Activated T-helper 1 cell treated with anti-CD3 and anti-CD28 coated beads, Interleukin-12 subunit alpha, Interleukin-12 subunit beta, Interleukin-2, Interleukin-4 antibody, amounts not matched to agents 30 ng/mL and 10 ng/mL and 1 ng/mL, durations not matched to agents 14 hours and 24 hours and 36 hours (primary cell): ENCODE results near the gene MIB2. TPM values are rescaled to one million over a fixed set of nuclear protein-coding genes. Genes with fewer than 3 reads are reported as not detected.
"Not testable (repeated sequence)": the region's sequence is repeated elsewhere in the genome, so short reads cannot be mapped to it uniquely, and the experiment has no call there.

Experiments used
- DNase-seq: peaks from one replicate; pipeline ENCODE4 v3.0.0; 2021; ENCODE audit warnings: low spot score
- H3K27ac Mint-ChIP-seq: one replicate; pipeline ENCODE4 v1.8.0; 2021; ENCODE audit warnings: mild to moderate bottlenecking, mixed read lengths
- H3K27me3 Mint-ChIP-seq: one replicate; pipeline ENCODE4 v1.8.0; 2022; ENCODE audit warnings: mild to moderate bottlenecking, moderate library complexity, mixed read lengths; ENCODE audit not compliant: insufficient read depth
- H3K36me3 Mint-ChIP-seq: one replicate; pipeline ENCODE4 v1.8.0; 2021; ENCODE audit warnings: low read depth, mixed read lengths
- H3K4me1 Mint-ChIP-seq: one replicate; pipeline ENCODE4 v1.8.0; 2021; ENCODE audit warnings: low read depth, mixed read lengths
- H3K4me3 Mint-ChIP-seq: one replicate; pipeline ENCODE4 v1.8.0; 2021; ENCODE audit warnings: mild to moderate bottlenecking, moderate library complexity, mixed read lengths
- H3K9me3 Mint-ChIP-seq: one replicate; pipeline ENCODE4 v1.8.0; 2021; ENCODE audit warnings: mixed read lengths
- intact Hi-C: fragments of 100-400 bp; cut with micrococcal nuclease; formaldehyde crosslinking; loops from one replicate; pipeline ENCODE4 v1.15.1; 2024
- total RNA-seq: library from RNA; stranded (reverse); gene quantifications from 2 replicates; pipeline ENCODE4 v1.2.3, GENCODE V29; 2022

Gene MIB2
- total RNA-seq, 1 donor from 2014 or later, result 29.5 TPM

DNA sequence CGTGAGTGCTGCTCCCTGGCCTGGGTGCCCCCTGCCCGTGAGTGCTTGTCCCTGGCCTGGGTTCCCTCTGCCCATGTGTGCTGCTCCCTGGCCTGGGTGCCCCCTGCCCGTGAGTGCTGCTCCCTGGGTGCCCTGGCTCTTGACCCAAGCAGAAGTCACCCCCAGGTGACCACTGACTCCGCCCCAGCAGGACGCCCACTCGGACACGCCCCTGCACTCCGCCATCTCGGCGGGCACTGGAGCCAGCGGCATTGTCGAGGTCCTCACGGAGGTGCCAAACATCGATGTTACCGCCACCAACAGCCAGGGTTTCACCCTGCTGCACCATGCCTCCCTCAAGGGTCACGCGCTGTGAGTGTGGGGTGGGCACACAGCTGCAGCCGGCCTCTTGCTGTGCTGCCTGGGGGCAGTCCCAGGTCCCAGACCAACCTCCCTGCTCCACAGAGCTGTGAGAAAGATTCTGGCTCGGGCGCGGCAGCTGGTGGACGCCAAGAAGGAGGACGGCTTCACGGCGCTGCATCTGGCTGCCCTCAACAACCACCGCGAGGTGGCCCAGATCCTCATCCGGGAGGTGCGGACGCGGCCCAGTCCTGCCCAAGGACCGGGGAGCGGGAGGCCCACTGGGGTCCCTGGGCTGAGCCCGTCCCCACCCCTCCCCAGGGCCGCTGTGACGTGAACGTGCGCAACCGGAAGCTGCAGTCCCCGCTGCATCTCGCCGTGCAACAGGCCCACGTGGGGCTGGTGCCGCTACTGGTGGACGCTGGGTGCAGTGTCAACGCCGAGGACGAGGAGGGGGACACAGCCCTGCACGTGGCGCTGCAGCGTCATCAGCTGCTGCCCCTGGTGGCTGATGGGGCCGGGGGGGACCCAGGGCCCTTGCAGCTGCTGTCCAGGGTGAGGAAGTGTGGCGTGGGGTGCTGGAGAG is 12.8 kb downstream of the MIB2 start:
- intact Hi-C loops, result no loop called here
- H3K4me1 Mint-ChIP-seq, result no peaks in the 10 kb centered on the region
- DNase-seq, result no peak
- H3K36me3 Mint-ChIP-seq, result peaks cover 2% of the 10 kb centered on the region
- peaks cover 4% of the 10 kb centered on the region for H3K27me3 Mint-ChIP-seq
- H3K4me3 Mint-ChIP-seq, result no peak overlapping the region
- H3K27ac Mint-ChIP-seq, result no peak overlapping the region
- no peaks in the 10 kb centered on the region for H3K9me3 Mint-ChIP-seq

DNA sequence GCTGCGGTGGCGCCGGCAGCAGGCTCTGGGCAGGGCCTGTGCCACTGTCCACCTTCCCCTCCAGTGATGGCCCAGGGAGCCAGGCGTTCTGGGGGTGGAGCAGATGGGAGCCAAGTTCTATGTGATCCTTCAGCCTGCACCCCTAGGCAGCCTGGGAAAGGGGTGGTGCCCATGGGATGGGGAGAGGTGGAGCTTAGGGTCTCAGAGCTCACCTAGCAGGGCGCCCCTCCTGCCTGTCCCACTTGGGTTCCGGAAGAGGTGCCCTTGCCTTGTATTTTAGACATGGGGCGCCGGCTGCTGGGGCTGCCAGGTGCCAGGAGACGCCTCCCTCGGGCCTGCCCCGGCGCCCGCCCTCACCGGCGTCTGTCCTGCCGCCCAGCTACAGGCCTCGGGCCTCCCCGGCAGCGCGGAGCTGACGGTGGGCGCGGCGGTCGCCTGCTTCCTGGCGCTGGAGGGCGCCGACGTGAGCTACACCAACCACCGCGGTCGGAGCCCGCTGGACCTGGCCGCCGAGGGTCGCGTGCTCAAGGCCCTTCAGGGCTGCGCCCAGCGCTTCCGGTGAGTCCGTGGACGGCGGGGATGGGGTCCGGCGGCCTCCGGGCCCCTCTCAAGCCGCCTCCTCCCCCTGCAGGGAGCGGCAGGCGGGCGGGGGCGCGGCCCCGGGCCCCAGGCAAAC is 13.6 kb downstream of the MIB2 start:
- no peak for DNase-seq
- intact Hi-C loops, result no loop called here
- no peaks in the 10 kb centered on the region for H3K9me3 Mint-ChIP-seq
- no peak overlapping the region for H3K4me3 Mint-ChIP-seq
- no peaks in the 10 kb centered on the region for H3K4me1 Mint-ChIP-seq
- no peak overlapping the region for H3K27ac Mint-ChIP-seq
- H3K36me3 Mint-ChIP-seq, result peaks cover 2% of the 10 kb centered on the region
- peaks cover 4% of the 10 kb centered on the region for H3K27me3 Mint-ChIP-seq

DNA sequence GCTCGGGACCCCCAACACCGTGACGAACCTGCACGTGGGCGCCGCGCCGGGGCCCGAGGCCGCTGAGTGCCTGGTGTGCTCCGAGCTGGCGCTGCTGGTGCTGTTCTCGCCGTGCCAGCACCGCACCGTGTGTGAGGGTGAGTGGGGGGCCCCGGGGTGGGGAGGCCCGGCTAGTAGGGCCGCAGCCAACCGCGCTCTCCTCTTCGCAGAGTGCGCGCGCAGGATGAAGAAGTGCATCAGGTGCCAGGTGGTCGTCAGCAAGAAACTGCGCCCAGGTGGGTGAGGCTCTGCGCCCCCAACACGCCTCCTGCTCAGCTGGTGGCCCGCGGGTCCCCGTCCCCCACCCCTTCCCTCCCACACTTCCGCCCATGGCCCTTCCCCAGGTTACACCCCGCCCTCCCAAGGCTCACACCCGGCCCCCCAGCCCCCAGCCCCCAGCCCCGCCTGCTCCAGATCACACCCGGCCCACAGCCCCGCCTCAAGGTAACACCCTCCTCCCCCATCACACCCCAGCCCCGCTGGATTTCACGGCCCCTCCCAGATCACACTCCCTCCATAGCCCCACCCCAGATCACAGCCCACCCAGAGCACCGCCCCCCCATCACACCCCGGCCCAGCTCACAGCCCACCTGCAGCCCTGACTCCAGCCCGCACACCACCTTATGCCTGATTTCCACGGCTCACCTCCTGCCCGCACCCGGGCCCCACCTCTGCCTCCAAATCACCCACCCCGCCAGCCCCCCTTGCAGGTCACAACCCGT is 14.3 kb downstream of the MIB2 start:
- peaks cover 4% of the 10 kb centered on the region for H3K27me3 Mint-ChIP-seq
- peak; percentile 37 for DNase-seq
- H3K36me3 Mint-ChIP-seq, result peaks cover 2% of the 10 kb centered on the region
- H3K9me3 Mint-ChIP-seq, result no peaks in the 10 kb centered on the region
- intact Hi-C loops, result loop anchor here (2.0 kb wide), 2 partner anchors 15 to 29 kb away; partner anchors contain the start of genes CDK11B and MIB2
- H3K4me3 Mint-ChIP-seq, result peak overlapping the region; percentile 42
- peak overlapping the region; percentile 65 for H3K27ac Mint-ChIP-seq
- H3K4me1 Mint-ChIP-seq, result no peaks in the 10 kb centered on the region

DNA sequence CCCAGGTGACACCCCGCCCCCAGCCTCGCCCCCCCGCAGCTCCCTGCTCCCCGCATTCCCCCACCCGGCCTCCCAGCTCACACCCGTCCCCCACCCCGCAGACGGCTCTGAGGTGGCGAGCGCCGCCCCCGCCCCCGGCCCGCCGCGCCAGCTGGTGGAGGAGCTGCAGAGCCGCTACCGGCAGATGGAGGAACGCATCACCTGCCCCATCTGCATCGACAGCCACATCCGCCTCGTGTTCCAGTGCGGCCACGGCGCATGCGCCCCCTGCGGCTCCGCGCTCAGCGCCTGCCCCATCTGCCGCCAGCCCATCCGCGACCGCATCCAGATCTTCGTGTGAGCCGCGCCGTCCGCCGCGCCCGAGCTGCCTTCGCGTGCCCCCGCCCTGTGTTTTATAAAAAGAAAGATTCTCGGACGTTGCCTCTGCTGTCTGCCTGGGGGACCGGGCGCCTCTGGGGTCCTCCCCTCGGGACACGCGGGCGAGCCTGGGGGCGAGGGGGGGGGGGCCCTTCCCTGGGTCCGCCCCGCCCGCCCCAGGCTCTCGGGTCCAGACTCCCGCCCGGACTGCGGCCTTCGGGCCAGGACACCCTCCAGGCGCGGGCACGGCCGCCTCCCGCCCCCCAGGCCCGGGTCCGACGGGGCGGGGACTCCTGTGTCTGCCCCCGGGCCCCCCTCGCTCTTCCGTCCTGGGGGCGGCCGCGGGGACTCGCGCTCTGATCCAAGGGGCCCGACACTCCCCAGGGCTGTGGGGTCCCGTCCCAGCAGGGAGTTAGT is 15.1 kb downstream of the MIB2 start:
- H3K9me3 Mint-ChIP-seq, result no peaks in the 10 kb centered on the region
- H3K36me3 Mint-ChIP-seq, result peaks cover 2% of the 10 kb centered on the region
- DNase-seq, result peak; percentile 94
- H3K27me3 Mint-ChIP-seq, result peaks cover 4% of the 10 kb centered on the region
- H3K4me3 Mint-ChIP-seq, result peak overlapping the region; percentile 85
- H3K4me1 Mint-ChIP-seq, result no peaks in the 10 kb centered on the region
- H3K27ac Mint-ChIP-seq, result peak overlapping the region; percentile 89
- intact Hi-C loops, result loop anchor here (2.0 kb wide), 2 partner anchors 16 to 28 kb away; partner anchors contain the start of genes CDK11B and MIB2

DNA sequence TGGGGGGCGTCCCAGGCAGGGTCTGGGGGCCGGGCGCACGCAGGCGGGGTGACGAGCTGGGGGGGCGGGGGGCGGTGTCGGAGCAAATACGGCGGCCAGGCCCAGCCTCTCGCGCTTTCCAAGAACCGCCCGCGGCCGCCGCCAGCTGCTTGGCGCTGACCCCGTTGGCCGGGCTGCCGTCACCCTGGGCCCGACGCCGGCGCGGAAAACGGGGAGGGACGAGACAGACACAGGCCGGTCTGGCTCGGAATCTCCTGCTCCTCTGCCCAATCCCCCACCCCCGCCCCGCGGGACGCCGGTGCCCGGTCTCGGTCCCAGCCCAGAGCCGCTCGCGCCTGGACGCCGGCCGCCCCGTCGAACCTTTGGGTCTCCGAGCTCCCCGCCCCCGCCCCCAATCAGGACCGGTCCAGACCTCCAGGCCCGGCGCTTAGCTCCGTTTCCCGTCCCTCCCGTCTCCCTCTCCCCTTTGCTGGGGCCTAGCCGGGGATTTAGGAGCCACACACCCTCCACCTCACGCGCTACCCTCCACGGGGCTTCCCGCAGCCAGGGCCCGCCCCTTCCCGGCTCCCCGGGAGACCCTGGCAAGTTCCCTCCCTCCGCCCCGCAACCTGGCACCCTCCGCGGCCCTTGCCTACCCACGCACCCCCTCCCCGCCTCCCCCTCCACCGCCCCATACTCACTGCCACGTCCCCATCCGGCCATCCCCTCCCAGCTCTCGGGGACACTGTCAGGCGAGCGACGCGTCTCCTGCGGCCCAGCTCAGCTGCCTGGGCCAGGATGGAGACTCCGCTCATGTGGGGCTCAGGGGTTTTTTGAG is 15.9 kb downstream of the MIB2 start:
- Mint-ChIP-seq H3K27me3 (peaks cover 4% of the 10 kb centered on the region), H3K36me3 (peaks cover 2% of the 10 kb centered on the region), H3K4me1 (no peaks in the 10 kb centered on the region), H3K4me3 (peak overlapping the region; percentile 30), H3K9me3 (no peaks in the 10 kb centered on the region), H3K27ac (no peak overlapping the region)
- intact Hi-C loops, result loop anchor here (2.0 kb wide), 2 partner anchors 16 to 28 kb away; partner anchors contain the start of genes CDK11B and MIB2
- DNase-seq, result no peak

DNA sequence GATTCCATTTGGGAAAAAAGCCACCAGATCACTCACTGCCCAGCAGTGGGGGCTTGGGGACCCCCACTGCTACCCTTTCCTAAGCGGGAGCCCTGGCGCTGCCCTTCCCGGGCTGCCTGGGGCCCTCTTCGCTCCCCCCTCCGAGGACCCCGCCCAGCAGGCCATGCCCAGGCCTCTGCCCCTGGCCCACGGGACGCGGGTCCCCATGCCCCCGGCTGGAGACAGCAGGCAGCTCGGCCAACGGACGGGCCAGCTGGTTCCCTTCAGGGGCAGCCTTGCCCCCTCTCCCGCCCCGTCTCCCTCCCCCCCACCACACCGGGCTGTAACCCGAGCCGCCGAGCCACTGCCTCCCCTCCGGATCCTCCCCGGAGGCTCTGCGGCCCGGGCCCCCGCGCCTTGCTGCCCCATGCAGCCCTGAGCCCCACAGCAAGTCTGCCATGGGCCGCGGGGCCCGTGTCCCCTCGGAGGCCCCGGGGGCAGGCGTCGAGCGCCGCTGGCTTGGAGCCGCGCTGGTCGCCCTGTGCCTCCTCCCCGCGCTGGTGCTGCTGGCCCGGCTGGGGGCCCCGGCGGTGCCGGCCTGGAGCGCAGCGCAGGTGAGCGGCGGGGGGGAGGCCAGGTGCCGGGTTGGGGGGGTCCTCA is 16.6 kb downstream of the MIB2 start, which contains the start of gene MMP23B:
MMP23B (plus strand) TSS at position 392 of the 639 bp plus-strand sequence; CDS start at position 438, 46 bp downstream.
- Mint-ChIP-seq H3K4me1 (no peaks in the 10 kb centered on the region), H3K27me3 (peaks cover 4% of the 10 kb centered on the region), H3K4me3 (peak within 1 kb of the TSS; percentile 30), H3K27ac (no peak within 1 kb of the TSS), H3K36me3 (peaks cover 2% of the 10 kb centered on the region), H3K9me3 (no peaks in the 10 kb centered on the region)
- DNase-seq, result no peak
- intact Hi-C loops, result loop anchor here (2.0 kb wide), 2 partner anchors 17 to 27 kb away; partner anchors contain the start of genes CDK11B and MIB2

DNA sequence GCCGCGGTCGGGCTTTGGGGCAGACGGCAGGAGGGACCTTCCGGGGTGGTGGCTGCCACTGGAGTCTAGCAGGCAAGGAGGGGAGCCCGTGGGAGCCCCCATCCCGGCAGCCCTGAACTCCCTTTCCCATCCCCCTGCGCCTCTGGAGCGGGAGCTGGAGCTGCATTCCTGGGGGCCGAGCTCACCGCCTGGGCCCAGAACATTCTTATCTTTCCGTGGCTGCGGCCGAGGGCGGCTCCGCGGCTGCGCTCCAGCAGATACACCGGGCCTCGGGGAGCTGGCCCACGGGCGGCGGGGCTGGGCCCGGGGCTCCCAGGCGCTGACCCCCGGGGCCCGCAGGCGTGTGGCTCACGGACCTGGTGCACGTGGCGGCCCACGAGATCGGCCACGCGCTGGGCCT is 18.1 kb downstream of the MIB2 start:
- H3K36me3 Mint-ChIP-seq, intact Hi-C loops, H3K27me3 Mint-ChIP-seq, H3K4me1 Mint-ChIP-seq, H3K4me3 Mint-ChIP-seq, H3K27ac Mint-ChIP-seq, DNase-seq, H3K9me3 Mint-ChIP-seq: not testable (repeated sequence)

DNA sequence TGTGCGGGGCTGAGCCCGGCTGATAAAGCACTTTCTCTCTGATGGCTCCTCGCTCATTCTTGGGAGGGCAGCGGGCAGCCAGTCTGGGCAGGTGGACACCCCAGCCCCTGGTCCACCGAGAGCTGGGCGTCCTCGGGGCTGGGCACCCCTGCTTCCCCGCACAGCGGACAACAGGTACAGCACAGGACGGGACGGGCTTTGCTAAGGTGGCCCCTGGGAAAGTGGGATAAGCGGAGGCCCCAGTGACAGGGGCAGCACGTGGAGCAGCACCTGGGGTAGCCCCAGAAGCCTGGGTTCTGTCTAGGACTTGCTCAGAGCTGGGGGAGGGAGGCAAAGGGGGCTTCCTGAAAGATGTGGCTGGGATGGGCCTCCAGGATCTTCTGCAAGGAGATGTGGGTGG is 19.3 kb downstream of the MIB2 start:
- H3K36me3 Mint-ChIP-seq, H3K27me3 Mint-ChIP-seq, H3K4me3 Mint-ChIP-seq, H3K4me1 Mint-ChIP-seq, DNase-seq, intact Hi-C loops, H3K9me3 Mint-ChIP-seq, H3K27ac Mint-ChIP-seq: not testable (repeated sequence)

DNA sequence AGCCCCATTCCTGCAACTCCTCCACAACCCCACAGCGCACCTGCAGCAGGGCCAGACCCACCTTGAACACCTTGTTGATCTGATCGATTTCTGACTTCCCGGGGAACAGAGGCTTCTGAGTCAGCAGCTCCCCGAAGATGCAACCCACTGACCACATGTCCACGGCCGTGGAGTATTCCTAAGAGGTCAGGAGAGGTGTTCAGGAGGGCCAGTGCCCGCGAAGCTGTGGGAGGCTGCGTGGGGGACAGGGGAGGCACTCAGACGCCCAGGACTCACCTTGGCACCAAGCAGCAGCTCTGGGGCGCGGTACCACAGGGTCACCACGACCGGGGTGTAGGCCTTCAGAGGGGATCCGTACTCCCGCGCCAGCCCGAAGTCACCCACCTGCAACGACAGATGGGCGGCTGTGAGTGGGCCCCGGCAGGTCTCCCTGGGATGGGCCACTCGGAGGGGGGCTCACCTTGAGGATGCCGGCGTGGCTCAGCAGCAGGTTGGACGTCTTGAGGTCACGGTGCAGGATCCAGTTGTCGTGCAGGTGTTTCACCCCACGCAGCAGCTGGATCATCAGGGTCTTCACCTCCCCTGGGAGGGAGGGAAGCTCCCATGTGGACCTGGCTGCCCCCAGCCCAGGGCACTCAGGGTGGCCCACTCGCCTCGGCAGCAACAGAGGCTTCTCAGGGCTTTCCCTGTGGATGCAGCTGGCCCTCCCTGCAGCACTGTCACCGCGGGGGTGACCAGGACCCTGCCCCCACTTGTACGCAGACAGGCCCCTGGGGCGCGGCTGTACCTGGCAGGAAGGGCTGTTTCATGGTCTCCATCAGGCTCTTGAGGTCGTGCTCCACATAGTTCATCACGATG is 21.6 kb downstream of the MIB2 start:
- H3K4me1 Mint-ChIP-seq, H3K27me3 Mint-ChIP-seq, DNase-seq, intact Hi-C loops, H3K36me3 Mint-ChIP-seq, H3K27ac Mint-ChIP-seq, H3K4me3 Mint-ChIP-seq, H3K9me3 Mint-ChIP-seq: not testable (repeated sequence)

DNA sequence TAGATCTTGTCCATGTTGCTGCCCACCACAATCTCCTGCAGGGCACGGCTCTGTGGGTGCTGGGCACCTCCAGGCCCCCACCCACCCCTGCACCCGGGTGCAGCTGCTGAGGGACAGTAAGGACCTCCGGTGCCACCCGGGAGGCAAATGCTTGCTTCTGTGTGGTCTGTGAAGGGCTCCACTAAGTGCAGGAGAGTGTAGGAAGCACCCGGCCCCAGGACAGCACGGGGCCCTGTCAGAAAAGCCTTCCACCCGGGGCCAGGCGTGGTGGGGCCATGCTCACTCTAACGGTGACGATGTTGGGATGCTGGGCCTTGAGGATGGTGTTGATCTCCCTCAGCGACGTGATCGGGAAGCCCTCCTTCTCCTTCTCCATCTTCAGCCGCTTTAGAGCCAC is 22.2 kb downstream of the MIB2 start:
- H3K27me3 Mint-ChIP-seq, DNase-seq, intact Hi-C loops, H3K4me3 Mint-ChIP-seq, H3K4me1 Mint-ChIP-seq, H3K27ac Mint-ChIP-seq, H3K9me3 Mint-ChIP-seq, H3K36me3 Mint-ChIP-seq: not testable (repeated sequence)
